GM21529 (cell line): ENCODE data around the gene PFKFB4.

Experiments used
- ATAC-seq: cut with Tn5 transposase; IDR thresholded peaks from one replicate; pipeline ENCODE4 v1.9.1; 2021; ENCODE audit not compliant: unreplicated experiment

The PFKFB4 gene

DNA sequence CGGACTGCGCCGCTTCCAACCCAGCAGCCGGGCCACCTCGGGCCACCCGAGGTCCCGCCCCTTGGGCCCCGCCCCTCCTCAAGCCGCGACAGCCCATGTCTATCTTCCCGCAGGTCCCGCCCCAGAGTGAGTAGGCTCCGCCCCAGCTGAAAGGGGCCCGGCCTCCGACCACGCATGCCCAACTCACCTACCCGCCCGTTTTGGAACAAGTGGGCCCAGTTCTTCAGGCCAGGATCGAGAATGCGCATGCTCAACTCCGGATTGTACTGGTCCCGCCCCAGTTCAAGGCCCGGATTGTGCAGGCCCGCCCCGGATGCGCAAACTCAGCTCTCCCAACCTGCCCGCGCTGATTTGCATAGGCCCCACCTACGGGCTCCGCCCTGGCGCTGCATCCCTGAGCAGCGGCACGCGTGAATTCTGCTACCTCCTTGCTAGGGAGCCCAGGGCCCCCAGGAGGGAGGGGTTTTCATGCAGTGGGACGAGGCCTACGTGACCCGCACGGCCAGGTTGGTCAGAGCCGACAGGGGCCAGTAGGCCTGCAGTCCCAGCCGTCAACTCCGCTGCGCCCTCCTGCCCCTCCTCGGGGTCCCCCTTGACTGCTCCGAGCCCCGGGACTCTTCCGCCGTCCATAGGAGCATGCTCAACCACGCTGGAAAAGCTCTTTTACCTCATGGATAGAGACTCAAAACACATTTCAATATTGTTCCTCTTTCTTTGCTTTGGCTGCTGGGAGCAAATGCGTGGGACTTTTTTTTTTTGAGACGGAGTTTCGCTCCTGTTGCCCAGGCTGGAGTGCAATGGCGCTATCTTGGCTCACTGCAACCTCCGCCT, at the start of gene PFKFB4:
PFKFB4 (minus strand) TSS at position 8 of the 831 bp plus-strand sequence. CDS start 26 bp downstream, outside the sequence.
- ATAC-seq: peak; percentile 85

DNA sequence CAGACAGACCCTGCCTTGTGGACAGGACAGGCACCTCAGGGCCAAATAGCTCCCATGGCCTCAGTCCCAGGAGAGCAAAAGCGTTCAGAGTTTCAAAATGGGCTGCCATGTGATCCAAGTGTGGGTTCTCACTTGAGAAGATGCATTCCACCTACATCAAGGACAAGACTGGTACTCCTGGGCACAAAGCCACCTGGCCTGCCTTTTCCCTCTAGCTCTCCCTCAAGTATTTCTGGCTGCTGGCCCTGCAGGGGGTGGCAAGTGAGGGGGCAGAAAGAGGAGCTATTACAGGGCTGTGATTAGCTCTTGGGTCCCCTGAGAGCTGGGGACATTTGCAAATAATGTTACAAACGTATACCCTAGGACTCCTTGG, 45.0 kb upstream of the PFKFB4 start:
- ATAC-seq: no peak

GRCh38 chr3:48600711-48601621, 44.4 kb upstream of the PFKFB4 start:
- no peak for ATAC-seq

DNA sequence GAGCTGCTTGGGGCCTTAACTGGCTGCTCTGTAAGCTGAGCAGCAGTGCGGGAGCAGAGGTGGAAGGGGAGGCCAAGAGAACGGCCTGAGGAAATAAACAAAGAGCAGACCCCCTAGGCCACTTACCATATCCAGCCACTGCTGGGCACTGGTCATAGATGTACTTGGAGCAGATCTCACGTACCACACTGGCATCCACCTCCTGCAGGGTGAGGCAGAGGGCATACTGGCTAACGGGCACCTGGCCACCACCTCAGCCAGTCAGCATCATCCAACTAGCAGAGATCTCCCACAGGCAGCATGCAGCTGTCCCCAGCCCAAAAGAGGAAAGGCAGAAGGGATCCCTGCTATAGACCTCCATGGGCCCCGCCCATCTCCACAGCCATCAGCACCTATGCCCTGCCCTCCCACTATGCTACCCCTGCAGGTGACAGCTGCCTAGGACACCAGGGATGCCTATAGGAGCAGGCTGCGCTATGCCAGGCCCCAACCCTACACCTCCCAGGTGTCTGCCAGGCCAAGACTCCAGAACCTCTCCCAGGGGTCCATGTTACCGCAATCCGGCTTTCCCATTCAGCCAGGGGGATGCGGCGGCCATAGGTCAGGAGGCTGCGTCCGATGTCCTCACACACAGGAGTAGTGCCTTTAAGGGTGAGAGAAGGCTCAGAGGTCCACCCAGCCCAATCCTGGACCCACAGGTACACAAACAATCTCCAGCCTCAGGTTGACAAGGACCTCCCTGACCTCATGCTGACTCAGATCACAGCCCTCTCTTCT, 43.1 kb upstream of the PFKFB4 start:
- ATAC-seq: no peak

- no peak for ATAC-seq
Measured at GRCh38 chr3:48599077-48599501, 42.5 kb upstream of the PFKFB4 start.

DNA sequence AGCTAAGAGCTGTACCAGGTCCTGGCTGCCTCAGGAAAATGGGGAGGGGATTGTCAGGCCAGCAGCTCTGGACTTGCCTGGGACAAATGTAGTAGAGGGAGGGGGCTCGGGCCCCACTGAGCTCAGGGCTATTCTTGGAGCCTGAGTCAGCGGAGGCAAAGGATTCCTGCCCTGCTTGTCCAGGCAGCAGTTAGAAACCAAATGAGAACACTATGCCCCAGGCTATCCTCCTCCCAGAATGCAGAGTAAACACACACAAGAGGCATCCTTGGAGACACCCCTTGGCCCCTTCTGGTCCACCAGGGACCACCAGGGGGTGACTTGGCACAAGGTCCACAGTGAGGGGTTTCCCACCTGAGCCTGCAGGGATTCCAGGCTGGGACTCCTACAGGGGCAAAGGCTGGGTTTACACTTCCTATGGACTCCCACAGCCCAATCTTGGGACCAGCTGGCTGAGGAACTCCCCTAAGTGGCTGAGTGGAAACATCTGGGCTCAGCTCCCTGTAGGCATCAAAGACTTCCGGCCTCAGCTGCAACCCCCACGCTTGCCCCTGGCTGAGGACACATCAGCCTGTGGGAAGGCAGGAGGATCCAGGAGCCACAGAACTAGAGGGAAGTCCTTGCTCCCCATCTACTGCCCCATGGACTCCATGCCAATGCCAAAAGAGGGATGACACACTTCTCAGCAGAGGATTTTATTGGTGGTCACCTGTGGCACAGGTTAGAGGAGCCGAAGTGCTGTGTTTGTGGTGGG, 41.9 kb upstream of the PFKFB4 start:
- ATAC-seq: no peak

- ATAC-seq: no peak
Measured at GRCh38 chr3:48597408-48597800, 40.8 kb upstream of the PFKFB4 start.

GRCh38 chr3:48596676-48597407, 40.2 kb upstream of the PFKFB4 start:
- ATAC-seq: no peak

GRCh38 chr3:48596157-48596556, 39.6 kb upstream of the PFKFB4 start:
- no peak for ATAC-seq

DNA sequence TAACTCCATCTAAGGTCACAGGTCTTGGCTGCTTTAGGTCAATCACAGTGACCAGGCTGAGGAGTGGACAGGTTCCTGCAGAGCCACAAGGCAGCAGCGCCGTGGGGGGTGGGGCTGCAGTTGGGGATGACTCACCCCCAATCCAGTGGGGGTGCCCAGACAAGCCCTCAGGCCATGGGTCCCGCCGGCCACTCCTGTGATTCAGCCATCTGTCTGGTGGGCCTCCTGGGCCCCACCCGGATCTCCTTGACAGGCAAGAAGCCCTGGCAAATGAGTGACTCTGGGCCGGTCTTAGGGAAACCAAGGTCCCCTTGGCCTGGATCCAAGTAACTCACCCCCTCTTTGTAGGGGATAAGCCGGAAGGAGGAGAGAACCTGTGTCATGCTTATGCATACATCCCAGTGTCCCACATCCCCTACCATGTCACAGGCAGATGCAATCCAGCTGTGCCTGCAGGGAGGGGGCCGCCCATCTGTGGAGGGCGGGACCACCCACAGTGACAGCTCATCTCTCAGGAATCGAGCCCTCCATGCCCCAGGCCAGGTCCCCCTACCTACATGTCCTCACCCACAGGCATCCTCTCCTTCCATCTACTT, 39.0 kb upstream of the PFKFB4 start:
- no peak for ATAC-seq

DNA sequence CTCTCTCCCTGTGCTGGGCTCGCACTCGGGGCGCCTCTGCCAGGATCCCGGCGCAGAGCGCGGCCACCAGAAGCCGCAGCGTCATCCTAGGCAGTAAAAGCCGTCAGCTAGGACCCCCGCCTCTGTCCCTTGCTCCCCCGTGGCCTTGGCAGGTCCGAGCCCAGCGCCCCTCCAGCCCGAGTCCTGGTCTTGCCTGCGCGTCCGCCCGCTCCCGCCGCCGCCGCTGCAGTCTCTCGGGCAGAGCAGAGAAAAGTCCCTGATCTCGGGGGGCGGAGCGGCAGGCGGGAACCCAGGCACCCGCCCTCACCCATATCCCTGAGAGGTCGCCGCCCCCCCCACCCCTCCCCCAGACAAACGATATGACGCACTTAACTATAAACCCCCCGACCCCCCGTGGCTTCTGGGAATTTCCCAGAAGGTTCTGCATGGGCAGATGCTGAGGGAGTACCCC, 38.5 kb upstream of the PFKFB4 start, which contains the start of gene COL7A1:
COL7A1 (minus strand) TSS at position 255 of the 451 bp plus-strand sequence; CDS start at position 85, 170 bp downstream.
- ATAC-seq: no peak

GRCh38 chr3:48594417-48595049, 37.9 kb upstream of the PFKFB4 start:
- ATAC-seq: no peak

- ATAC-seq: no peak
Measured at GRCh38 chr3:48593337-48593736, 36.7 kb upstream of the PFKFB4 start.

DNA sequence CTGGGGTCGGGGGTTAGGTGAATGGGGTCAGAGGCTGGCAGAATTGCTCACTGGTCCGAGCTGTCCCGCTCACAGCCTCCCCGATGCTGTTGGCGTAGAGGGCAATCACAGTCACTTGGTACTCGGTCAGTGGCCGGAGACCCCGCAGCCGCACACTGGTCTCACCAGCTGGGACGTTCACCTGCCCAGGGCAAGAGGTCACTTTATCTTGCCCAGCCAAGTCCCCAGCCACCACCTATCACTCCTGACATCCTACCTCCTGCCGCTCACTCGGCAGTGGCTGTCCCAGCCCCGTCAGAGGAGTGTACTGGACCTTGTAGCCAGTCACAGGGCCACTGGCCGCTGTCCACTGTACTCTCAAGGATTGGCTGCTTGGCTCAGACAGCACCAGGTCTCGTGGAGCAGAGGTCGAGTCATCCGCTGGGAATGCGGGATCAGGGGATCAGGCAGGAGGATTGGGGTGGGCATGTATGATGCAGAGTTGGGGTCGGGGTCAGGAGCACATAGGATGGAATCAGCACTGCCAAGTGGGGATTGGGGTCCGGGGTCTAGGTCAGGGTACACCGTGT, 36.0 kb upstream of the PFKFB4 start:
- no peak for ATAC-seq

DNA sequence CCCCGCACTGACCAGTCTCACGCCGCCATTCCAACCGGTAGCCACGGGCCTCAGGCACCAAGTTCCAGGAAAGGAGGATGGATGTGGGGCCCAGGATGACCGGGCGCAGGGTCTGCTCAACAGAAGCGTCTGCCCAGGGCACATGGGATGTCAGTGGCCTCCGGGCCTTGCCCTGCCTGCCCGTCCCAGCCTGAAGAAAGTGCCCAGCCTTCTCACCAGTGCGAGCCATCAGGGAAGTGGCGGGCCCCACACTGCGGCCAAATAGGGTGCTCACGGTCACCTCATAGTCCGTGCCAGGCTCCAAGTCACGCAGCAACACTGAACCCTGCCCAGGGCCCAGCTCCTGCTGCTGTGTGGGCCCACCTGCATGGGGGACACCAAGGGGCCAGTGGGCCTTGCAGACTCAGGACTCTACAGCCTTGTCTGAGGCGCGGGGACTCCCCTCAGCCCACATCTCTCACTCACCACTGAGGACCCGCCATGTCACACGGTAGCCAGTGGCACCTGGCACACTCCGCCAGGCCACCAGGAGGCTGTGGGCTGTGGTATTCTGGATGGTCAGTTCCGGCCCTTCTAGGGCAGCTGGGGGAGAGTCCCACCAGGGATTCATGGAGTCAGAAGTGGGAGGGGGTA, 35.4 kb upstream of the PFKFB4 start:
- ATAC-seq: no peak

DNA sequence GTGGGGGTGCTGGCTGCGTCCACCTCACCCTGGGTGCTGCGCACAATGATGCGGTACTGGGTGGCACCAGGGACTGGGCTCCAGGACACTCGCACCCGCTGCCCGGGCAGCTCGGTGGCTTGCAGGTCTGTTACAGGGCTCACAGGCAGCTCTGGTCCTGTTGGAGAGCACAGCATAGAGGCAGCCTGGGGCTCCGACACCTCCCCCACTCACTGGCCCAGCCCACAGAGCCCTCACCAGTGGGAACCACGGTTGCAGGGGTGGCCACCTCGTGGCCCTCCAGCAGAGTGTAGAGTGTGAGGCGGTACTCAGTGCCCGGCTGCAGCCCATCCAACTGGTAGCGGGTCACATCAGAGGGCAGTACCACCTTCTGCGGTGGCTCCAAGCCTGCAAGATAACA, 34.8 kb upstream of the PFKFB4 start:
- no peak for ATAC-seq

DNA sequence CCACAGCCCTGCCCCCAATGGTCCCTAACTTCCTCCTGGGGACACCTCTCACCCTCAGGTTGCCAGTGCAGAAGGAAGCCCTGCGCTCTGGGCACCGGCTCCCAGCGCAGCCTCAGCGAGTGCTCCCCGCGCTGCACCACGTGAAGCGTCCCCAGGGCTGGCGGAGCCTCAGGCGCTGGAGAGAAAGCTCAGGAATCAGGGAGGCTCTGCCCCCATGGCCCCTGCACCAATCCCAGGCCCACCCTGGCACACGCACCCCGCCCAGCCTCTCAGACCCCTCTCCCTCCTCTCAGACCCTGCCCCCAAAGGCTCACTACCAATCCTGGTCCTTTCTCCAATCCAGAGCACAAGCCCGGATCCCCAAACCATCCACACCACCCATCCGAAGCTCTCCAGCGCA, 31.6 kb upstream of the PFKFB4 start:
- ATAC-seq: no peak

DNA sequence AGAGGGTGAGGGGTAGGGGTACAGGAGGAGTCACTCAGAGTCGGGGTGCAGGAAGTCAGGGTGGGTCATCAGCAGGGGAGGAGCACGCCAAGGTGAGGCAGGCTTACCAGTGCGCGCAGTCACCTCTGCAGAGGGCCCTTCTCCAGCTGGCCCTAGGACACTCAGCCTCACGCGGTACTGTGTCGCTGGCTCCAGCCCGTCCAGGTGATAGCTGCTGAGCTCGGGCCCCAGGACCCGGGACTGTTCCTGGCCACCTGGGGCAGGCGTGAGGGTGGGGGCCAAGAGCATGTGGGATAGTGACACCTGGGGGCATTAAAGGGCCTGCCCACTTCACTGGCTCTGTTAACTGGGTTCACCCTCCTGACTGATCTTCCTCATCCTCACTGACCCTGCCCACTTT, 31.1 kb upstream of the PFKFB4 start:
- ATAC-seq: no peak
